IPS DF 4.7 (cell line): ENCODE measurements around the gene EIF2AK2.

ENCODE experiments used
- DNase-seq: peaks from one replicate; pipeline ENCODE4 v3.0.0-alpha.2; 2013; ENCODE audit warnings: low spot score; ENCODE audit errors: extremely low read depth

EIF2AK2 gene

GRCh38 chr2:37102588-37102987, 54.2 kb downstream of the EIF2AK2 start:
- no peak for DNase-seq

GRCh38 chr2:37100054-37100453, 56.7 kb downstream of the EIF2AK2 start:
- DNase-seq, result no peak

- DNase-seq, result no peak
Measured at GRCh38 chr2:37098416-37099118, 58.2 kb downstream of the EIF2AK2 start.

- no peak for DNase-seq
Measured at GRCh38 chr2:37096568-37096967, 60.2 kb downstream of the EIF2AK2 start.

- DNase-seq, result no peak
Measured at GRCh38 chr2:37091873-37092272, 64.9 kb downstream of the EIF2AK2 start.

GRCh38 chr2:37090019-37090477, 66.7 kb downstream of the EIF2AK2 start:
- no peak for DNase-seq

GRCh38 chr2:37085731-37086147, 71.0 kb downstream of the EIF2AK2 start:
- DNase-seq, result no peak

GRCh38 chr2:37084797-37085196, 72.0 kb downstream of the EIF2AK2 start:
- DNase-seq, result no peak

GRCh38 chr2:37083873-37084794, 72.6 kb downstream of the EIF2AK2 start, which contains the start of the genes GPATCH11 and HEATR5B:
Gene GPATCH11 (plus strand): TSS chr2:37084518. CDS start chr2:37088382, 3,864 bp downstream.
Gene HEATR5B (minus strand): TSS chr2:37084372. CDS start chr2:37083414, 958 bp downstream.
- peak; percentile 92 for DNase-seq

- no peak for DNase-seq
Measured at GRCh38 chr2:37080689-37081088, 76.1 kb downstream of the EIF2AK2 start.

GRCh38 chr2:37080266-37080665, 76.5 kb downstream of the EIF2AK2 start:
- no peak for DNase-seq

- no peak for DNase-seq
Measured at GRCh38 chr2:37070931-37071330, 85.8 kb downstream of the EIF2AK2 start.

- no peak for DNase-seq
Measured at GRCh38 chr2:37068686-37069085, 88.1 kb downstream of the EIF2AK2 start.

GRCh38 chr2:37061776-37062175, 95.0 kb downstream of the EIF2AK2 start:
- DNase-seq, result no peak

GRCh38 chr2:37061013-37061711, 95.6 kb downstream of the EIF2AK2 start:
- DNase-seq, result no peak

- no peak for DNase-seq
Measured at GRCh38 chr2:37060446-37060845, 96.3 kb downstream of the EIF2AK2 start.

GRCh38 chr2:37059841-37060240, 96.9 kb downstream of the EIF2AK2 start:
- DNase-seq, result no peak

GRCh38 chr2:37052600-37053332, 104.0 kb downstream of the EIF2AK2 start:
- DNase-seq, result no peak
